Lower leg skin (tissue), 3 donors: ENCODE data around the gene CSMD2.

ENCODE experiments used
- POLR2A ChIP-seq, 2 donors: fragments of 450-650 bp; IDR thresholded peaks; one replicate each; pipeline ENCODE4 v1.6.1; 2016 to 2017; ENCODE audit warnings: antibody characterized with exemption in 2 of 2, mild to moderate bottlenecking in 1 of 2, moderate library complexity in 1 of 2
- TF ChIP-seq, protein P1 (sequence below), 3 donors: fragments of 450-650 bp; IDR thresholded peaks; one replicate each; pipeline ENCODE4 v1.5.1; 2016; ENCODE audit warnings: antibody characterized with exemption in 3 of 3, mild to moderate bottlenecking in 3 of 3, moderate library complexity in 2 of 3

- TF ChIP-seq, protein P1, sequence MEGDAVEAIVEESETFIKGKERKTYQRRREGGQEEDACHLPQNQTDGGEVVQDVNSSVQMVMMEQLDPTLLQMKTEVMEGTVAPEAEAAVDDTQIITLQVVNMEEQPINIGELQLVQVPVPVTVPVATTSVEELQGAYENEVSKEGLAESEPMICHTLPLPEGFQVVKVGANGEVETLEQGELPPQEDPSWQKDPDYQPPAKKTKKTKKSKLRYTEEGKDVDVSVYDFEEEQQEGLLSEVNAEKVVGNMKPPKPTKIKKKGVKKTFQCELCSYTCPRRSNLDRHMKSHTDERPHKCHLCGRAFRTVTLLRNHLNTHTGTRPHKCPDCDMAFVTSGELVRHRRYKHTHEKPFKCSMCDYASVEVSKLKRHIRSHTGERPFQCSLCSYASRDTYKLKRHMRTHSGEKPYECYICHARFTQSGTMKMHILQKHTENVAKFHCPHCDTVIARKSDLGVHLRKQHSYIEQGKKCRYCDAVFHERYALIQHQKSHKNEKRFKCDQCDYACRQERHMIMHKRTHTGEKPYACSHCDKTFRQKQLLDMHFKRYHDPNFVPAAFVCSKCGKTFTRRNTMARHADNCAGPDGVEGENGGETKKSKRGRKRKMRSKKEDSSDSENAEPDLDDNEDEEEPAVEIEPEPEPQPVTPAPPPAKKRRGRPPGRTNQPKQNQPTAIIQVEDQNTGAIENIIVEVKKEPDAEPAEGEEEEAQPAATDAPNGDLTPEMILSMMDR (IDR thresholded peaks at IDR 0.05) = no peak
- no peak for TF ChIP-seq POLR2A (IDR thresholded peaks at IDR 0.05)
Measured at GRCh38 chr1:34019741-34020552, 145.1 kb downstream of the CSMD2 start.
